GM21786 (cell line): ENCODE data around the gene ASIC2.
"Not testable (repeated sequence)": the region's sequence is repeated elsewhere in the genome, so short reads cannot be mapped to it uniquely, and the experiment has no call there.

Source experiments
- ATAC-seq: cut with Tn5 transposase; IDR thresholded peaks from one replicate; pipeline ENCODE4 v1.9.1; 2021; ENCODE audit not compliant: unreplicated experiment

The ASIC2 gene

GRCh38 chr17:32992321-32993033, 300.6 kb downstream of the ASIC2 start:
- ATAC-seq = no peak

- no peak for ATAC-seq
These were observed 304.5 kb downstream of the ASIC2 start for GRCh38 chr17:32988481-32989101.

DNA sequence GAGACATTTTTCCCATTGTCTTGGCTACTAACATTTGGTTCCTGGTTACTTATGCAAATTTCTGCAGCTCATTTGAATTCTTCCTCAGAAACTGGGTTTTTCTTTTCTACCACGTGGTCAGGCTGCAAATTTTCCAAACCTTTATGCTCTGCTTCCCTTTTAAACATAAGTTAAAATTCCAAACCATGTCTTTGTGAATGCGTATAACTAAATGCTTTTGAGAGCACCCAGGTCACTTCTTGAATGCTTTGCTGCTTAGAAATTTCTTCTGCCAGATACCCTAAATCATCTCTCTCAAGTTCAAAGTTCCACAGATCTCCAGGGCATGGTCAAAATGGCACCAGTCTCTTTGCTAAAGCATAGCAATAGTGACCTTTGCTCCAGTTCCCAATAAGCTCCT, 305.2 kb downstream of the ASIC2 start:
- not testable (repeated sequence) for ATAC-seq

DNA sequence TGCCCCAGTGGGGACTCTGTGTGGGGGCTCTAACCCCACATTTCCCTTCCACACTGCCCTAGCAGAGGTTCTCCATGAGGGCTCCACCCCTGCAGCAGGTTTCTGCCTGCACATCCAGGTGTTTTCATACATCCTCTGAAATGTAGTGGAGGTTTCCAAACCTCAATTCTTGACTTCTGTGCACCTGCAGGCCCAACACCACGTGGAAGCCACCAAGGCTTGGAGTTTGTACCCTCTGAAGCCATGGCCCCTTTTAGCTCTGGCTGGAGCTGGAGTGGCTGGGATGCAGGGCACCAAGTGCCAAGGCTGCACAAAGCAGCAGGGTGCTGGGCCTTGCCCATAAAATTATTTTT, 305.7 kb downstream of the ASIC2 start:
- not testable (repeated sequence) for ATAC-seq

- no peak for ATAC-seq
These were observed 307.9 kb downstream of the ASIC2 start for GRCh38 chr17:32985050-32985756.

- not testable (repeated sequence) for ATAC-seq
These were observed 311.5 kb downstream of the ASIC2 start for GRCh38 chr17:32981611-32982010.

DNA sequence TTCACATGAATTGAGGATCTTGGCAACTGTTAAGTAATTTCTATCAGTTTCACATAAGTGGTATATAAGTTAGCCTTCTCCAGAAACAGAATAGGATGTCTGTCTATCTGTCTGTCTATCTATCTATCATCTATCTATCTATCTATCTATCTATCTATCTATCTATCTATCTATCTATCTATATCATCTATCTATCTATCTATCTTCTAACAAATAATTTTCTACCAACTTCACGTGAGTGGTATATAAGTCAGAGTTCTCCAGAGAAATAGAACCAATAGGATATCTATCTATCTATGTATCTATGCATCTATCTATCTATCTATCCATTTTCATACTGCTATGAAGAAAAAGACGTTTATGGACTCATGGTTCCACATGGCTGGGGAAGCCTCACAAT, 312.9 kb downstream of the ASIC2 start:
- no peak for ATAC-seq

DNA sequence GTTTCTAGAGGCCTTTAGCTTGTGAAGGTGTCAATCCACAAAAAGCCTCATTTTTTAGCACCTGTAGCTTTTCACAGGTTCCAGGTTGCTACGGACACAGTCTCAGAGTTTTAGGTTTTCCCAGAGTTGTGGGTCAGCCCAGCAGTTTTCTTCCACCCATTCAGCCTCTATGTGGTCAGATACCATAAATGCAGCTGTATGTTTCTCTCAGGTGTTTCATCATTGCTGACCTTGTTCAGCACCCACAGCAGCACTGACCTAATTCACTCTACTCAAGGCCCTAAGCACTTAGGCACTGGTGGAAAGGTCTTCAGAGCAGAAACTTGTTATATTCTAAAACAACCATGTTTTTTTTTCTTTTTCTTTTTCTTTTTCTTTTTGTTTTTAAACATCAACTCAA, 316.5 kb downstream of the ASIC2 start:
- ATAC-seq = no peak

- ATAC-seq = no peak
These were observed 317.0 kb downstream of the ASIC2 start for GRCh38 chr17:32976131-32976530.

DNA sequence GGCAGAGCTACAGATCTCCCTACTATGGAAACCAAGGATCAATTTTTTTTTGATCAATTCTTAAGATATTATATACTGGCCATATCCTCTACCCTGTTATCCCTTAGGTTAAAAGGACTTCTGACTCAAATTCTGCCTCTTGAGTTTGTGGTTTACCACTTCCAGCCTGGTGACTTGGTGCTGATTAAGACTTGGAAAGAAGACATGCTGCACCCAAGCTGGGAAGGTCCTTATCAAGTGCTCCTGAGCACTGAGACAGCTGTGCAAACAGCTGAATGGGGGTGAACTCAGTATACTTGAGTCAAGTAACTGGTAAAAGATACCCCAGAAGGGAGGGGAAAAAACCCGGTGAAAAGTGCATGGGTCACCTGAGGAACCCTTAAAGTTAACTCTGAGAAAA, 321.9 kb downstream of the ASIC2 start:
- ATAC-seq = no peak

- no peak for ATAC-seq
These were observed 322.8 kb downstream of the ASIC2 start for GRCh38 chr17:32970281-32970680.

DNA sequence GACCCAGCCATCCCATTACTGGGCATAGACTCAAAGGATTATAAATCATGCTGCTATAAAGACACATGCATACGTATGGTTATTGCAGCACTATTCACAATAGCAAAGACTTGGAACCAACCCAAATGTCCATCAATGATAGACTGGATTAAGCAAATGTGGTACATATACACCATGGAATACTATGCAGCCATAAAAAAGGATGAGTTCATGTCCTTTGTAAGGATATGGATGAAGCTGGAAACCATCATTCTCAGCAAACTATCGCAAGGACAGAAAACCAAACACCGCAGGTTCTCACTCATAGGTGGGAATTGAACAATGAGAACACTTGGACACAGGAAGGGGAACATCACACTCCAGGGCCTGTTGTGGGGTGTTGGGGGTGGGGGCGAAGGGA, 323.9 kb downstream of the ASIC2 start:
- ATAC-seq = not testable (repeated sequence)

DNA sequence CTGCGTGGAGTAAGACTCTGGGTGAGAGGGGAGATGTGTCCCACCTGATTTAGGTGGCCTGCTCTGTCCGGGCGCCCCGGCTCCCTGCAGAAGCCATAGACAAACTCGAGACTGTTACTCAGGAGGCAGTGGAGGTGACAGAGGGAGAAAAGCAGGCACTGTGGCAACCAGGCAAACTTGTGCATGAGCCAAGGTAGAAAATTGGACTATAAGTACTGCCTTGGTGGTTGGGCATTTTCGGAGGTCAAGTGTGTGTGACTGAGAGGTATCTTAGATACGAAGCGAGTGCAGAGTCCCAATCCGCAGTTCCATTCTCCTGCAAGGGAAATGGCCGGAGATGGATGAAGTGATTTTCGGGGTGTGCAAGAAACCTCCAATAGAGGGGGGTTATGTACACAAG, 328.6 kb downstream of the ASIC2 start:
- ATAC-seq = no peak
